GM23338 (cell line): ENCODE measurements around the gene LAMTOR1. TPM values are rescaled to one million over a fixed set of nuclear protein-coding genes. Genes with fewer than 3 reads are reported as not detected.

Experiments
- ATAC-seq: fragments of 200-7000 bp; cut with Tn5 transposase; 3 replicates; pipeline ENCODE4 v1.9.1; 2020
- DNase-seq: peaks from one replicate; pipeline ENCODE4 v3.0.0-alpha.2; 2015; ENCODE audit warnings: low spot score
- H2AFZ ChIP-seq: fragments of 200-600 bp; sonication (generic); 2 replicates; pipeline ENCODE4 v1.8.0; 2016; ENCODE audit warnings: antibody characterized with exemption, mild to moderate bottlenecking, moderate library complexity
- H3F3A ChIP-seq: fragments of 200-600 bp; sonication (generic); replicated peaks from 2 replicates; pipeline ENCODE4 v1.8.0; 2017; ENCODE audit warnings: antibody characterized with exemption, mixed run types, low read depth
- H3K27ac ChIP-seq: fragments of 200-600 bp; sonication (generic); 2 replicates; pipeline ENCODE4 v1.6.1; 2016; ENCODE audit warnings: low read depth
- H3K27me3 ChIP-seq: fragments of 200-600 bp; sonication (generic); 2 replicates; pipeline ENCODE4 v1.8.0; 2016; ENCODE audit warnings: mild to moderate bottlenecking, mixed run types, moderate library complexity; ENCODE audit not compliant: insufficient read depth
- H3K36me3 ChIP-seq: fragments of 200-600 bp; sonication (generic); 2 replicates; pipeline ENCODE4 v1.8.0; 2016; ENCODE audit warnings: mild to moderate bottlenecking; ENCODE audit not compliant: insufficient read depth
- H3K4me1 ChIP-seq: fragments of 200-600 bp; sonication (generic); 2 replicates; pipeline ENCODE4 v1.8.0; 2016; ENCODE audit warnings: mild to moderate bottlenecking, moderate library complexity; ENCODE audit not compliant: insufficient read depth
- H3K4me2 ChIP-seq: fragments of 200-600 bp; sonication (generic); 2 replicates; pipeline ENCODE4 v1.7.1; 2017; ENCODE audit warnings: mixed run types
- H3K4me3 ChIP-seq: fragments of 200-600 bp; sonication (generic); 2 replicates; pipeline ENCODE4 v1.6.1; 2016; ENCODE audit warnings: mixed run types
- H3K79me2 ChIP-seq: fragments of 200-600 bp; sonication (generic); replicated peaks from 2 replicates; pipeline ENCODE4 v1.8.0; 2017; ENCODE audit warnings: mild to moderate bottlenecking; ENCODE audit not compliant: insufficient read depth
- H3K9me2 ChIP-seq: fragments of 200-600 bp; sonication (generic); 2 replicates; pipeline ENCODE4 v1.8.0; 2017; ENCODE audit not compliant: insufficient read depth
- H4K20me1 ChIP-seq: fragments of 200-600 bp; sonication (generic); replicated peaks from 2 replicates; pipeline ENCODE4 v1.8.0; 2017; ENCODE audit warnings: mild to moderate bottlenecking; ENCODE audit not compliant: insufficient read depth
- H3K27ac Mint-ChIP-seq: 2 replicates; pipeline ENCODE4 v1.8.0; 2020; ENCODE audit warnings: inconsistent platforms, mild to moderate bottlenecking, moderate library complexity, mixed read lengths
- H3K27me3 Mint-ChIP-seq: 3 replicates; pipeline ENCODE4 v1.8.0; 2022; ENCODE audit warnings: low read depth, mild to moderate bottlenecking, moderate library complexity, mixed read lengths, inconsistent platforms; ENCODE audit not compliant: insufficient read depth, poor library complexity
- H3K36me3 Mint-ChIP-seq: 3 replicates; pipeline ENCODE4 v1.8.0; 2021; ENCODE audit warnings: low read depth, mild to moderate bottlenecking, inconsistent platforms, moderate library complexity, mixed read lengths
- H3K4me1 Mint-ChIP-seq: 3 replicates; pipeline ENCODE4 v1.8.0; 2020; ENCODE audit warnings: mild to moderate bottlenecking, inconsistent platforms, mixed read lengths
- H3K4me3 Mint-ChIP-seq: 3 replicates; pipeline ENCODE4 v1.8.0; 2021; ENCODE audit warnings: moderate library complexity, mild to moderate bottlenecking, inconsistent platforms, mixed read lengths
- H3K9me3 Mint-ChIP-seq: 3 replicates; pipeline ENCODE4 v1.8.0; 2020; ENCODE audit warnings: moderate library complexity, mild to moderate bottlenecking, inconsistent platforms, mixed read lengths
- CREB1 ChIP-seq: fragments of 250-450 bp; sonication (Bioruptor Pico); IDR thresholded peaks from 2 replicates; pipeline ENCODE4 v1.5.0; 2020; ENCODE audit warnings: low read depth, mild to moderate bottlenecking, moderate library complexity
- CTCF ChIP-seq, 2 experiments: fragments of 200-600 bp in 1 of 2; sonication (generic) in 1 of 2; conservative IDR thresholded peaks; 2 replicates each; pipeline versions ENCODE4 v1.5.1 to v1.6.1; 2016 to 2017; ENCODE audit warnings: antibody characterized with exemption in 2 of 2, low read depth in 2 of 2, mild to moderate bottlenecking in 2 of 2, moderate library complexity in 1 of 2
- EZH2 ChIP-seq: fragments of 200-600 bp; sonication (generic); IDR thresholded peaks from one replicate; pipeline ENCODE4 v1.8.0; 2017; ENCODE audit warnings: antibody characterized with exemption, mild to moderate bottlenecking, low read depth; ENCODE audit not compliant: unreplicated experiment
- EZH2phosphoT487 ChIP-seq: fragments of 200-600 bp; sonication (generic); IDR thresholded peaks from one replicate; pipeline ENCODE4 v1.8.1; 2018; ENCODE audit warnings: antibody characterized with exemption; ENCODE audit not compliant: unreplicated experiment
- JUNB ChIP-seq: IDR thresholded peaks from one replicate; pipeline ENCODE4 v1.6.1; 2016; ENCODE audit warnings: antibody characterized with exemption; ENCODE audit not compliant: unreplicated experiment
- NANOG ChIP-seq: IDR thresholded peaks from 2 replicates; pipeline ENCODE4 v1.6.1; 2016; ENCODE audit warnings: antibody characterized with exemption, borderline replicate concordance
- POLR2AphosphoS5 ChIP-seq: IDR thresholded peaks from 2 replicates; pipeline ENCODE4 v1.6.1; 2016; ENCODE audit warnings: antibody characterized with exemption, low read depth
- REST ChIP-seq: IDR thresholded peaks from one replicate; pipeline ENCODE4 v1.6.1; 2018; ENCODE audit warnings: antibody characterized with exemption; ENCODE audit not compliant: unreplicated experiment
- STAT1 ChIP-seq: IDR thresholded peaks from one replicate; pipeline ENCODE4 v1.6.1; 2016; ENCODE audit warnings: antibody characterized with exemption; ENCODE audit not compliant: unreplicated experiment
- ZNF114 ChIP-seq: fragments of 250-450 bp; sonication (Bioruptor Pico); IDR thresholded peaks from 2 replicates; pipeline ENCODE4 v1.5.0; 2020; ENCODE audit warnings: mild to moderate bottlenecking, moderate library complexity
- ZNF331 ChIP-seq: fragments of 250-450 bp; sonication (Bioruptor Pico); IDR thresholded peaks from 2 replicates; pipeline ENCODE4 v1.5.0; 2020; ENCODE audit warnings: low read depth, mild to moderate bottlenecking, moderate library complexity
- polyA plus RNA-seq: library from polyadenylated mRNA; unstranded; fragments of >200 nt; fragmentation: Nextera tagmentation; extraction: Ambion mirVana; gene quantifications from 2 replicates; pipeline ENCODE4 v1.2.1, GENCODE V29; 2016
- total RNA-seq: library from RNA; depleted of rRNA; stranded (reverse); fragments of >200 nt; shearing (Covaris generic); gene quantifications from 2 replicates; pipeline ENCODE4 v1.2.3, GENCODE V29; 2014
- TF ChIP-seq, protein P1 (sequence below): IDR thresholded peaks from 2 replicates; pipeline ENCODE4 v1.6.1; 2016; ENCODE audit warnings: antibody characterized with exemption
- TF ChIP-seq, protein P2 (sequence below): fragments of 250-450 bp; sonication (Bioruptor Pico); IDR thresholded peaks from 2 replicates; pipeline ENCODE4 v1.5.0; 2020; ENCODE audit warnings: mild to moderate bottlenecking, moderate library complexity

Gene LAMTOR1
- total and polyA plus RNA-seq, 2 experiments from 2014 or later = 112 to 157 TPM

DNA sequence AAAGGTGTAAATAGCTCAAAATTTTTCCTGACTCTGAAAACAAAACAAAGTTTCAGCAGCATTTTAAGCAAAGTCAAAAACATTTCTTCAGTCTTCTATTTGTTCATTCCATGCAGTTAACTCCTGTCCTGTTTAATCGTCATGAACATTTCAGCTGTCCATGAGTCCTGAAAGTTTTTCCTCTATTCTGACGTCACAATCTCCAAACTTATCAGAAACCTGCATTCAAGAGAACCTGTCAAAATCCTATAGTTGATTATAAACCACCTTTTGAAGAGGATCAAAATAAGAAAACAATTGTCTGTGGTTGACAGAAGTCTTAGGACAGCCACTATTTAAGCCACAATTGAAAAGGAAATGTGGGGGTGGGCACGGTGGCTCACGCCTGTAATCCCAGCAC, 47.8 kb upstream of the LAMTOR1 start:
- no peak overlapping the region for H3K27ac ChIP-seq
- no peaks in the 10 kb centered on the region for H3K4me1 Mint-ChIP-seq
- H3K79me2 ChIP-seq = no peaks in the 10 kb centered on the region
- DNase-seq (no peak), ATAC-seq (no peak)
- no peak overlapping the region for H3K4me2 ChIP-seq
- no peaks in the 10 kb centered on the region for H3K36me3 ChIP-seq
- no peak overlapping the region for H3K4me3 ChIP-seq
- H4K20me1 ChIP-seq = no peaks in the 10 kb centered on the region
- no peaks in the 10 kb centered on the region for H3K4me1 ChIP-seq
- H3F3A ChIP-seq = no peaks in the 10 kb centered on the region
- no peak for TF ChIP-seq ZNF331 (CRISPR knock-in tag)
- no peak for TF ChIP-seq NANOG
- no peak for TF ChIP-seq JUNB
- TF ChIP-seq EZH2phosphoT487 = no peak
- TF ChIP-seq ZNF114 (CRISPR knock-in tag) = no peak
- TF ChIP-seq REST = no peak
- TF ChIP-seq CTCF (conservative IDR thresholded peaks at IDR 0.05; ENCODE audit: low read depth in 2 of 2) = no peak
- no peak for TF ChIP-seq POLR2AphosphoS5
- TF ChIP-seq CREB1 (CRISPR knock-in tag) = no peak
- TF ChIP-seq STAT1 = no peak
- TF ChIP-seq, protein P1, sequence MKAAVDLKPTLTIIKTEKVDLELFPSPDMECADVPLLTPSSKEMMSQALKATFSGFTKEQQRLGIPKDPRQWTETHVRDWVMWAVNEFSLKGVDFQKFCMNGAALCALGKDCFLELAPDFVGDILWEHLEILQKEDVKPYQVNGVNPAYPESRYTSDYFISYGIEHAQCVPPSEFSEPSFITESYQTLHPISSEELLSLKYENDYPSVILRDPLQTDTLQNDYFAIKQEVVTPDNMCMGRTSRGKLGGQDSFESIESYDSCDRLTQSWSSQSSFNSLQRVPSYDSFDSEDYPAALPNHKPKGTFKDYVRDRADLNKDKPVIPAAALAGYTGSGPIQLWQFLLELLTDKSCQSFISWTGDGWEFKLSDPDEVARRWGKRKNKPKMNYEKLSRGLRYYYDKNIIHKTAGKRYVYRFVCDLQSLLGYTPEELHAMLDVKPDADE = no peak
- TF ChIP-seq, protein P2, sequence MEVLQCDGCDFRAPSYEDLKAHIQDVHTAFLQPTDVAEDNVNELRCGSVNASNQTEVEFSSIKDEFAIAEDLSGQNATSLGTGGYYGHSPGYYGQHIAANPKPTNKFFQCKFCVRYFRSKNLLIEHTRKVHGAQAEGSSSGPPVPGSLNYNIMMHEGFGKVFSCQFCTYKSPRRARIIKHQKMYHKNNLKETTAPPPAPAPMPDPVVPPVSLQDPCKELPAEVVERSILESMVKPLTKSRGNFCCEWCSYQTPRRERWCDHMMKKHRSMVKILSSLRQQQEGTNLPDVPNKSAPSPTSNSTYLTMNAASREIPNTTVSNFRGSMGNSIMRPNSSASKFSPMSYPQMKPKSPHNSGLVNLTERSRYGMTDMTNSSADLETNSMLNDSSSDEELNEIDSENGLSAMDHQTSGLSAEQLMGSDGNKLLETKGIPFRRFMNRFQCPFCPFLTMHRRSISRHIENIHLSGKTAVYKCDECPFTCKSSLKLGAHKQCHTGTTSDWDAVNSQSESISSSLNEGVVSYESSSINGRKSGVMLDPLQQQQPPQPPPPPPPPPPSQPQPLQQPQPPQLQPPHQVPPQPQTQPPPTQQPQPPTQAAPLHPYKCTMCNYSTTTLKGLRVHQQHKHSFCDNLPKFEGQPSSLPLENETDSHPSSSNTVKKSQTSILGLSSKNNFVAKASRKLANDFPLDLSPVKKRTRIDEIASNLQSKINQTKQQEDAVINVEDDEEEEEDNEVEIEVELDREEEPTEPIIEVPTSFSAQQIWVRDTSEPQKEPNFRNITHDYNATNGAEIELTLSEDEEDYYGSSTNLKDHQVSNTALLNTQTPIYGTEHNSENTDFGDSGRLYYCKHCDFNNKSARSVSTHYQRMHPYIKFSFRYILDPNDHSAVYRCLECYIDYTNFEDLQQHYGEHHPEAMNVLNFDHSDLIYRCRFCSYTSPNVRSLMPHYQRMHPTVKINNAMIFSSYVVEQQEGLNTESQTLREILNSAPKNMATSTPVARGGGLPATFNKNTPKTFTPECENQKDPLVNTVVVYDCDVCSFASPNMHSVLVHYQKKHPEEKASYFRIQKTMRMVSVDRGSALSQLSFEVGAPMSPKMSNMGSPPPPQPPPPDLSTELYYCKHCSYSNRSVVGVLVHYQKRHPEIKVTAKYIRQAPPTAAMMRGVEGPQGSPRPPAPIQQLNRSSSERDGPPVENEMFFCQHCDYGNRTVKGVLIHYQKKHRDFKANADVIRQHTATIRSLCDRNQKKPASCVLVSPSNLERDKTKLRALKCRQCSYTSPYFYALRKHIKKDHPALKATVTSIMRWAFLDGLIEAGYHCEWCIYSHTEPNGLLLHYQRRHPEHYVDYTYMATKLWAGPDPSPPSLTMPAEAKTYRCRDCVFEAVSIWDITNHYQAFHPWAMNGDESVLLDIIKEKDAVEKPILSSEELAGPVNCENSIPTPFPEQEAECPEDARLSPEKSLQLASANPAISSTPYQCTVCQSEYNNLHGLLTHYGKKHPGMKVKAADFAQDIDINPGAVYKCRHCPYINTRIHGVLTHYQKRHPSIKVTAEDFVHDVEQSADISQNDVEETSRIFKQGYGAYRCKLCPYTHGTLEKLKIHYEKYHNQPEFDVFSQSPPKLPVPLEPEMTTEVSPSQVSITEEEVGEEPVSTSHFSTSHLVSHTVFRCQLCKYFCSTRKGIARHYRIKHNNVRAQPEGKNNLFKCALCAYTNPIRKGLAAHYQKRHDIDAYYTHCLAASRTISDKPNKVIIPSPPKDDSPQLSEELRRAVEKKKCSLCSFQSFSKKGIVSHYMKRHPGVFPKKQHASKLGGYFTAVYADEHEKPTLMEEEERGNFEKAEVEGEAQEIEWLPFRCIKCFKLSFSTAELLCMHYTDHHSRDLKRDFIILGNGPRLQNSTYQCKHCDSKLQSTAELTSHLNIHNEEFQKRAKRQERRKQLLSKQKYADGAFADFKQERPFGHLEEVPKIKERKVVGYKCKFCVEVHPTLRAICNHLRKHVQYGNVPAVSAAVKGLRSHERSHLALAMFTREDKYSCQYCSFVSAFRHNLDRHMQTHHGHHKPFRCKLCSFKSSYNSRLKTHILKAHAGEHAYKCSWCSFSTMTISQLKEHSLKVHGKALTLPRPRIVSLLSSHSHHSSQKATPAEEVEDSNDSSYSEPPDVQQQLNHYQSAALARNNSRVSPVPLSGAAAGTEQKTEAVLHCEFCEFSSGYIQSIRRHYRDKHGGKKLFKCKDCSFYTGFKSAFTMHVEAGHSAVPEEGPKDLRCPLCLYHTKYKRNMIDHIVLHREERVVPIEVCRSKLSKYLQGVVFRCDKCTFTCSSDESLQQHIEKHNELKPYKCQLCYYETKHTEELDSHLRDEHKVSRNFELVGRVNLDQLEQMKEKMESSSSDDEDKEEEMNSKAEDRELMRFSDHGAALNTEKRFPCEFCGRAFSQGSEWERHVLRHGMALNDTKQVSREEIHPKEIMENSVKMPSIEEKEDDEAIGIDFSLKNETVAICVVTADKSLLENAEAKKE = no peak
- no peak for TF ChIP-seq EZH2
- H2AFZ ChIP-seq = no peak overlapping the region
- no peak overlapping the region for H3K27ac Mint-ChIP-seq
- H3K36me3 Mint-ChIP-seq = no peaks in the 10 kb centered on the region
- no peaks in the 10 kb centered on the region for H3K27me3 Mint-ChIP-seq
- peaks cover 8% of the 10 kb centered on the region; the same call in 1 of the 2 replicates for H3K9me2 ChIP-seq
- H3K4me3 Mint-ChIP-seq = no peak overlapping the region
- H3K27me3 ChIP-seq = no peaks in the 10 kb centered on the region
- H3K9me3 Mint-ChIP-seq = peaks cover 2% of the 10 kb centered on the region; the same call in 1 of the 3 replicates
